ENCODE measurements around the gene APIP.

The APIP gene

GRCh38 chr11:34928960-34929680, 12.9 kb upstream of the APIP start:
- POLR2A ChIA-PET: no interaction called here
- DNase-seq (ENCODE audit: low read depth, low spot score): no peak
- CTCF ChIA-PET: interaction anchor here (1.0 to 9.3 kb wide), 5 partner anchors 11 to 483 kb away, joined by 3 to 204 read pairs (median 3); no protein-coding TSS in a partner anchor
- TF ChIP-seq CTCF (IDR thresholded peaks at IDR 0.05; ENCODE audit: insufficient read depth, low read length, missing control alignments): no peak
- H3K4me3 ChIP-seq (ENCODE audit: low read depth, low read length): no peak overlapping the region

GRCh38 chr11:34928268-34928959, 12.2 kb upstream of the APIP start:
- TF ChIP-seq CTCF (IDR thresholded peaks at IDR 0.05; ENCODE audit: insufficient read depth, low read length, missing control alignments): no peak
- POLR2A ChIA-PET: no interaction called here
- no peak for DNase-seq (ENCODE audit: low read depth, low spot score)
- CTCF ChIA-PET: interaction anchor here (1.0 to 9.3 kb wide), 4 partner anchors 12 to 462 kb away, joined by 3 to 204 read pairs (median 3); no protein-coding TSS in a partner anchor
- no peak overlapping the region for H3K4me3 ChIP-seq (ENCODE audit: low read depth, low read length)

- no peak for DNase-seq (ENCODE audit: low read depth, low spot score)
- ChIA-PET CTCF (interaction anchor here (0.6 to 9.3 kb wide), 59 partner anchors 9 to 896 kb away, joined by 3 to 204 read pairs (median 4); partner anchors contain the start of genes APIP and PDHX), POLR2A (interaction anchor here (0.6 to 1.2 kb wide), 3 partner anchors 217 to 240 kb away, joined by 3 to 4 read pairs (median 3); no protein-coding TSS in a partner anchor)
- TF ChIP-seq CTCF (IDR thresholded peaks at IDR 0.05; ENCODE audit: insufficient read depth, low read length, missing control alignments): no peak
- H3K4me3 ChIP-seq (ENCODE audit: low read depth, low read length): no peak overlapping the region
Measured at GRCh38 chr11:34926831-34927132, 10.6 kb upstream of the APIP start.

GRCh38 chr11:34926101-34926830, 10.1 kb upstream of the APIP start:
- ChIA-PET CTCF (interaction anchor here (0.6 to 9.3 kb wide), 66 partner anchors 9 to 896 kb away, joined by 3 to 204 read pairs (median 4); partner anchors contain the start of genes APIP and PDHX), POLR2A (interaction anchor here (0.6 to 1.2 kb wide), 3 partner anchors 218 to 241 kb away, joined by 3 to 4 read pairs (median 3); no protein-coding TSS in a partner anchor)
- H3K4me3 ChIP-seq (ENCODE audit: low read depth, low read length): no peak overlapping the region
- TF ChIP-seq CTCF (IDR thresholded peaks at IDR 0.05; ENCODE audit: insufficient read depth, low read length, missing control alignments): peak; percentile 25
- no peak for DNase-seq (ENCODE audit: low read depth, low spot score)

GRCh38 chr11:34924714-34925113, 8.5 kb upstream of the APIP start:
- DNase-seq (ENCODE audit: low read depth, low spot score): no peak
- ChIA-PET POLR2A (interaction anchor here (0.8 kb wide), 1 partner anchor 8 kb away, joined by 3 read pairs; the partner anchor contains the start of genes APIP and PDHX), CTCF (interaction anchor here (0.7 to 9.3 kb wide), 15 partner anchors 11 to 560 kb away, joined by 3 to 204 read pairs (median 4); no protein-coding TSS in a partner anchor)
- no peak overlapping the region for H3K4me3 ChIP-seq (ENCODE audit: low read depth, low read length)
- TF ChIP-seq CTCF (IDR thresholded peaks at IDR 0.05; ENCODE audit: insufficient read depth, low read length, missing control alignments): no peak

Measured in AG04449 (cell line).